Fibroblast of skin of left quadriceps (primary cell): ENCODE results near the gene DLX3.

Source experiments
- DNase-seq, 2 experiments: peaks; one replicate each; pipeline ENCODE4 v3.0.0-alpha.2; 2013; ENCODE audit warnings: low read depth in 2 of 2

The DLX3 gene

GRCh38 chr17:49992933-49993422 is 2.0 kb downstream of the DLX3 start:
- DNase-seq = no peak

- no peak for DNase-seq
Observed at GRCh38 chr17:49992191-49992932, 2.7 kb downstream of the DLX3 start.

GRCh38 chr17:49991409-49991808 is 3.6 kb downstream of the DLX3 start:
- DNase-seq = no peak

- DNase-seq = no peak
Observed at GRCh38 chr17:49990921-49991320, 4.1 kb downstream of the DLX3 start.

GRCh38 chr17:49990331-49990730 is 4.7 kb downstream of the DLX3 start:
- no peak for DNase-seq

- no peak for DNase-seq
Observed at GRCh38 chr17:49989518-49989880, 5.5 kb downstream of the DLX3 start.

- DNase-seq = no peak
Observed at GRCh38 chr17:49987681-49988441, 7.2 kb downstream of the DLX3 start.

GRCh38 chr17:49987290-49987585 is 7.8 kb downstream of the DLX3 start:
- DNase-seq = no peak

- no peak for DNase-seq
Observed at GRCh38 chr17:49986396-49987289, 8.4 kb downstream of the DLX3 start.

- no peak for DNase-seq
Observed at GRCh38 chr17:49985310-49985990, 9.6 kb downstream of the DLX3 start.

- DNase-seq = no peak
Observed at GRCh38 chr17:49984776-49985175, 10.2 kb downstream of the DLX3 start.

- no peak for DNase-seq
Observed at GRCh38 chr17:49984283-49984682, 10.7 kb downstream of the DLX3 start.

- no peak for DNase-seq
Observed at GRCh38 chr17:49980703-49981197, 14.3 kb downstream of the DLX3 start.

- no peak for DNase-seq
Observed at GRCh38 chr17:49979748-49980479, 15.1 kb downstream of the DLX3 start.

GRCh38 chr17:49978501-49978900 is 16.5 kb downstream of the DLX3 start:
- no peak for DNase-seq

- no peak for DNase-seq
Observed at GRCh38 chr17:49977463-49978389, 17.3 kb downstream of the DLX3 start.

- DNase-seq = no peak
Observed at GRCh38 chr17:49976828-49977202, 18.2 kb downstream of the DLX3 start.

GRCh38 chr17:49976163-49976827 is 18.7 kb downstream of the DLX3 start:
- DNase-seq = no peak

- DNase-seq = no peak
Observed at GRCh38 chr17:49975531-49975930, 19.5 kb downstream of the DLX3 start.
